Activated T-cell treated with anti-CD3 and anti-CD28 coated beads, Interleukin-2, amount 50 U/mL, for 24 hours (primary cell): ENCODE data around the gene SHISA5.

Experiments used
- DNase-seq: peaks from one replicate; pipeline ENCODE4 v3.0.0-alpha.2; 2020
- H3K27ac Mint-ChIP-seq: 2 replicates; pipeline ENCODE4 v1.8.0; 2020; ENCODE audit warnings: mild to moderate bottlenecking, mixed read lengths
- H3K27me3 Mint-ChIP-seq: 2 replicates; pipeline ENCODE4 v1.8.0; 2020; ENCODE audit warnings: mixed read lengths
- H3K36me3 Mint-ChIP-seq: 2 replicates; pipeline ENCODE4 v1.8.0; 2020; ENCODE audit warnings: low read depth, mixed read lengths
- H3K4me1 Mint-ChIP-seq: 2 replicates; pipeline ENCODE4 v1.8.0; 2020; ENCODE audit warnings: low read depth, mixed read lengths
- H3K4me3 Mint-ChIP-seq: 2 replicates; pipeline ENCODE4 v1.8.0; 2020; ENCODE audit warnings: mild to moderate bottlenecking, moderate library complexity, mixed read lengths
- H3K9me3 Mint-ChIP-seq: 2 replicates; pipeline ENCODE4 v1.8.0; 2020; ENCODE audit warnings: mixed read lengths

SHISA5 gene

DNA sequence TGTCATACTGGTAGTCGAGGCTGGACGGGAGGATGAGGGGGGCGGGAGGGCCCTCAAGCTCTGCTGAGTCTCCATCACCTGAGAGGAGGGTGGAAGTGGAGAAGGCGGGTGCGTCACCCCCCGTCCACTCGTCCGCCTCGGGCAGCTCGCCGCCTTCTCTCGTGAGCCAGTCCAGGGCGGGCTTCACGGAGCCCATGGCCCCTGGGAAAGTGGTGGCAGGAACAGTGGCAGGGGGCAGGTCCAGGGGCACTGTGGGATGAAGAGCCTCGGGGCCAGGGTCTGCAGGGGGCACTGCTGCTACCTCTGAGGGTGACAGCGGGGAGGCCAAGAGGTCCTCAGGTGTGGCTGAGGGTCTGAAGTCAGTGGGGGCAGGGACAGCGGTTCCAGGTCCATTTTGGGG is 84.4 kb downstream of the SHISA5 start:
- no peak for DNase-seq
- Mint-ChIP-seq H3K4me1 (no peaks in the 10 kb centered on the region), H3K27ac (no peak overlapping the region), H3K9me3 (no peaks in the 10 kb centered on the region), H3K4me3 (no peak overlapping the region), H3K36me3 (no peaks in the 10 kb centered on the region), H3K27me3 (no peaks in the 10 kb centered on the region)

DNA sequence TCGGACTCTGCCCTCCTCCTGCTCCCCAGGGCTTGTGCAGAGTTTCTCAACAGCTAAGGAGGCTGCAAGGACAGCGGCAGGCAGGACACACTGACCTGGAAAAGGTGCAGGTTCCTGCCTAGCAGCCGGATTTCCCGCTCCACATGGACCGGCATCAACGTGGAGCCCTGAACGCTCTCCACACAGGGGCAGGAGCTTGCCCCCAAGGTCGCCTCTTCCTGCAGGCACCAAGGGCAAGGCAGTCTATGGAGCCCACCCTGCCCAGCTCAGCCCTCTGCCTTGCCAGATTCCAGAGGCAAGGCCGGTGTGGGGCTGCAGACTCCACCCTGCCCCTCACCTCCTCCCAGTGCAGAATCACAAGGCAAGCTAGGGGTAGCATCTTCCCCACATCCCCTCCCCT is 84.8 kb downstream of the SHISA5 start:
- no peak for DNase-seq
- Mint-ChIP-seq H3K36me3 (no peaks in the 10 kb centered on the region), H3K9me3 (no peaks in the 10 kb centered on the region), H3K4me3 (no peak overlapping the region), H3K27ac (no peak overlapping the region), H3K4me1 (no peaks in the 10 kb centered on the region), H3K27me3 (no peaks in the 10 kb centered on the region)

DNA sequence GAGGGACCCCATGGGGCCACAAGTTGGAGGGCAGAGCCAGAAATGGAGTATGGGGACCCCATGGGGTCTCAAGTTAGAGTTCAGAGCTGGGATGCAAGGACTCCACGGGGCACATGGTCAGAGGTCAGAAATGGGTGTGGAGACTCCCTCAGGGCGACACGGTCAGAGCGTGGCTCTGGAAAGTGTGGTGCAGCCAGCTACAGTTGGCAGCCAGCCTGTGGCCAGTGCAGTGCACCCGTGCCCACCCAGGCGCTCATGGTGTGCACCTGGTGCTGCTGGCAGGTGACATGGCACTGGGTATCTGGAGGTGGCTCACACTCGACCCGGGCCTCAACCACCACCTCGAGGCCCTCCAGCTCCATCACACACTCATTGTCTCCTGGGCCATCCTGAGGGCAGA is 85.3 kb downstream of the SHISA5 start:
- Mint-ChIP-seq H3K9me3 (no peaks in the 10 kb centered on the region), H3K4me3 (no peak overlapping the region), H3K4me1 (no peaks in the 10 kb centered on the region), H3K36me3 (no peaks in the 10 kb centered on the region), H3K27ac (no peak overlapping the region), H3K27me3 (no peaks in the 10 kb centered on the region)
- DNase-seq: no peak

DNA sequence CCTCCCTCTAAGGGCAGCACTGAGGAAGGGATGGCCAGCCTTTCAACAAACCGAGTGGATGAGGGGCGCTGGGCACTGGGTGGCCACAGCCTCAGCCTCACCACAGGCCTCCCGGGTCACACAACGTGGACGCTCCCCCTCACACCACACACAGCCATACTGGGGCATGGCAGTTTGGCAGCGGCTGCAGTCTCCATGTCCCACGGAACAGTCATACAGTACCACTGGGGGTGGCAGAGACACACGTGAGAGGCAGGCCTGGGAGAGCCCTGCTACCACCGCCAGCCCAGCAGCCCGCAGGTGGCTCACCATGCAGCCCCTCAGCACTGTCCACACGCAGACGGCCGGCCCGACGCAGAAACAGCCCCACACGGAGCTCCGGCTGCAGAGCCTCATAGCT is 85.8 kb downstream of the SHISA5 start:
- H3K36me3 Mint-ChIP-seq: no peaks in the 10 kb centered on the region
- no peak for DNase-seq
- no peaks in the 10 kb centered on the region for H3K4me1 Mint-ChIP-seq
- H3K27me3 Mint-ChIP-seq: no peaks in the 10 kb centered on the region
- no peaks in the 10 kb centered on the region for H3K9me3 Mint-ChIP-seq
- no peak overlapping the region for H3K27ac Mint-ChIP-seq
- H3K4me3 Mint-ChIP-seq: no peak overlapping the region
